DOHH2 (cell line): ENCODE data around the gene FGD4.

Experiments
- H3F3A ChIP-seq: fragments of 200-600 bp; sonication (generic), shearing (Covaris generic); 2 replicates; pipeline ENCODE4 v1.6.0; 2016; ENCODE audit warnings: antibody characterized with exemption, mild to moderate bottlenecking; ENCODE audit not compliant: control insufficient read depth, insufficient read depth
- H3K27ac ChIP-seq: fragments of 200-600 bp; sonication (generic); 2 replicates; pipeline ENCODE4 v1.5.1; 2014; ENCODE audit warnings: low read depth, mild to moderate bottlenecking, low read length, moderate library complexity
- H3K27me3 ChIP-seq: fragments of 200-600 bp; sonication (generic); 2 replicates; pipeline ENCODE4 v1.6.1; 2014; ENCODE audit warnings: mild to moderate bottlenecking, low read length, mixed read lengths; ENCODE audit not compliant: control insufficient read depth
- H3K36me3 ChIP-seq: fragments of 200-600 bp; sonication (generic); 2 replicates; pipeline ENCODE4 v1.6.1; 2014; ENCODE audit warnings: mild to moderate bottlenecking, low read length, moderate library complexity, mixed read lengths; ENCODE audit not compliant: control insufficient read depth
- H3K4me1 ChIP-seq: fragments of 200-600 bp; sonication (generic); 2 replicates; pipeline ENCODE4 v1.6.1; 2014; ENCODE audit warnings: mild to moderate bottlenecking, low read length, mixed read lengths; ENCODE audit not compliant: control insufficient read depth
- H3K4me2 ChIP-seq: fragments of 200-600 bp; sonication (generic); 2 replicates; pipeline ENCODE4 v1.6.0; 2014; ENCODE audit warnings: mild to moderate bottlenecking, low read length, moderate library complexity
- H3K4me3 ChIP-seq: fragments of 200-600 bp; sonication (generic); 2 replicates; pipeline ENCODE4 v1.5.1; 2014; ENCODE audit warnings: mild to moderate bottlenecking, low read length, mixed read lengths
- H3K79me2 ChIP-seq: fragments of 200-600 bp; sonication (generic); 2 replicates; pipeline ENCODE4 v1.6.1; 2014; ENCODE audit warnings: mild to moderate bottlenecking, low read length, mixed read lengths; ENCODE audit not compliant: control insufficient read depth
- H3K9me2 ChIP-seq: fragments of 200-600 bp; sonication (generic); replicated peaks from 2 replicates; pipeline ENCODE4 v1.6.1; 2014; ENCODE audit warnings: mild to moderate bottlenecking, low read length, mixed read lengths; ENCODE audit not compliant: control insufficient read depth
- H3K9me3 ChIP-seq: fragments of 200-600 bp; sonication (generic); 2 replicates; pipeline ENCODE4 v1.6.1; 2014; ENCODE audit warnings: antibody characterized with exemption, low read length, mixed read lengths; ENCODE audit not compliant: control insufficient read depth, insufficient read depth
- H4K20me1 ChIP-seq: fragments of 200-600 bp; sonication (generic); 2 replicates; pipeline ENCODE4 v1.6.0; 2014; ENCODE audit warnings: low read depth, mild to moderate bottlenecking, antibody characterized with exemption, low read length, moderate library complexity; ENCODE audit not compliant: control insufficient read depth, insufficient read depth
- CTCF ChIP-seq: fragments of 200-600 bp; sonication (generic); IDR thresholded peaks from one replicate; pipeline ENCODE4 v1.5.1; 2014; ENCODE audit warnings: antibody characterized with exemption, mild to moderate bottlenecking, low read depth, low read length; ENCODE audit not compliant: poor library complexity, severe bottlenecking
- EZH2phosphoT487 ChIP-seq: fragments of 200-600 bp; sonication (generic); IDR thresholded peaks from 2 replicates; pipeline ENCODE4 v1.6.1; 2017; ENCODE audit warnings: borderline replicate concordance, mild to moderate bottlenecking, antibody characterized with exemption, low read length, moderate library complexity, mixed read lengths

Gene FGD4

GRCh38 chr12:32535288-32535999 lies 136.1 kb downstream of the FGD4 start:
- H3K79me2 ChIP-seq: peaks cover 53% of the 10 kb centered on the region
- peak overlapping the region; percentile 71 for H3K4me2 ChIP-seq
- H3K36me3 ChIP-seq: no peaks in the 10 kb centered on the region
- peaks cover 60% of the 10 kb centered on the region for H3K4me1 ChIP-seq
- TF ChIP-seq EZH2phosphoT487 (no peak), CTCF (no peak)
- peaks cover 18% of the 10 kb centered on the region for H3F3A ChIP-seq
- H3K4me3 ChIP-seq: peak overlapping the region; percentile 80
- H3K27me3 ChIP-seq: no peaks in the 10 kb centered on the region
- no peaks in the 10 kb centered on the region for H3K9me3 ChIP-seq
- H4K20me1 ChIP-seq: no peaks in the 10 kb centered on the region
- peak overlapping the region; percentile 71 for H3K27ac ChIP-seq
- no peaks in the 10 kb centered on the region for H3K9me2 ChIP-seq

GRCh38 chr12:32536000-32536345 lies 136.6 kb downstream of the FGD4 start:
- TF ChIP-seq EZH2phosphoT487 (no peak), CTCF (no peak)
- Histone ChIP-seq H3K4me3 (peak overlapping the region; percentile 80), H3K9me3 (no peaks in the 10 kb centered on the region), H3K9me2 (no peaks in the 10 kb centered on the region), H3K4me1 (peaks cover 63% of the 10 kb centered on the region), H3F3A (peaks cover 18% of the 10 kb centered on the region), H4K20me1 (no peaks in the 10 kb centered on the region), H3K79me2 (peaks cover 58% of the 10 kb centered on the region), H3K36me3 (no peaks in the 10 kb centered on the region), H3K27me3 (no peaks in the 10 kb centered on the region), H3K4me2 (peak overlapping the region; percentile 71), H3K27ac (peak overlapping the region; percentile 71)

- no peaks in the 10 kb centered on the region for H4K20me1 ChIP-seq
- no peak overlapping the region for H3K27ac ChIP-seq
- H3K4me2 ChIP-seq: no peak overlapping the region
Observed at GRCh38 chr12:32541754-32542374, 142.5 kb downstream of the FGD4 start.

More at GRCh38 chr12:32541754-32542374, 142.5 kb downstream of the FGD4 start:
- no peak for TF ChIP-seq CTCF
- TF ChIP-seq EZH2phosphoT487: no peak
- no peaks in the 10 kb centered on the region for H3F3A ChIP-seq
- H3K4me1 ChIP-seq: peaks cover 62% of the 10 kb centered on the region
- H3K4me3 ChIP-seq: no peak overlapping the region
- no peaks in the 10 kb centered on the region for H3K9me2 ChIP-seq
- peaks cover 79% of the 10 kb centered on the region for H3K79me2 ChIP-seq
- no peaks in the 10 kb centered on the region for H3K9me3 ChIP-seq
- H3K27me3 ChIP-seq: no peaks in the 10 kb centered on the region
- peaks cover 11% of the 10 kb centered on the region for H3K36me3 ChIP-seq
